Ovary (tissue), 3 donors: ENCODE measurements around the gene GPR183.

Experiments used
- EP300 ChIP-seq: sonication (generic); formaldehyde crosslinking; IDR thresholded peaks from one replicate; pipeline ENCODE4 v1.6.1; 2017; ENCODE audit warnings: antibody characterized with exemption
- POLR2A ChIP-seq: fragments of 450-650 bp; IDR thresholded peaks from one replicate; pipeline ENCODE4 v1.6.1; 2017; ENCODE audit warnings: antibody characterized with exemption, mild to moderate bottlenecking, moderate library complexity
- TF ChIP-seq, protein P1 (sequence below), 3 donors: fragments of 450-650 bp in 2 of 3; fragments of 200-600 bp in 1 of 3; IDR thresholded peaks; one replicate each; pipeline versions ENCODE4 v1.5.1 to v1.8.0; 2016 to 2022; ENCODE audit warnings: antibody characterized with exemption in 3 of 3, mild to moderate bottlenecking in 1 of 3
- donor health status: DM: no; HTN: no; CAD: no.

GRCh38 chr13:99256283-99256682, 50.9 kb downstream of the GPR183 start:
- TF ChIP-seq, protein P1, sequence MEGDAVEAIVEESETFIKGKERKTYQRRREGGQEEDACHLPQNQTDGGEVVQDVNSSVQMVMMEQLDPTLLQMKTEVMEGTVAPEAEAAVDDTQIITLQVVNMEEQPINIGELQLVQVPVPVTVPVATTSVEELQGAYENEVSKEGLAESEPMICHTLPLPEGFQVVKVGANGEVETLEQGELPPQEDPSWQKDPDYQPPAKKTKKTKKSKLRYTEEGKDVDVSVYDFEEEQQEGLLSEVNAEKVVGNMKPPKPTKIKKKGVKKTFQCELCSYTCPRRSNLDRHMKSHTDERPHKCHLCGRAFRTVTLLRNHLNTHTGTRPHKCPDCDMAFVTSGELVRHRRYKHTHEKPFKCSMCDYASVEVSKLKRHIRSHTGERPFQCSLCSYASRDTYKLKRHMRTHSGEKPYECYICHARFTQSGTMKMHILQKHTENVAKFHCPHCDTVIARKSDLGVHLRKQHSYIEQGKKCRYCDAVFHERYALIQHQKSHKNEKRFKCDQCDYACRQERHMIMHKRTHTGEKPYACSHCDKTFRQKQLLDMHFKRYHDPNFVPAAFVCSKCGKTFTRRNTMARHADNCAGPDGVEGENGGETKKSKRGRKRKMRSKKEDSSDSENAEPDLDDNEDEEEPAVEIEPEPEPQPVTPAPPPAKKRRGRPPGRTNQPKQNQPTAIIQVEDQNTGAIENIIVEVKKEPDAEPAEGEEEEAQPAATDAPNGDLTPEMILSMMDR (IDR thresholded peaks at IDR 0.05): no peak
- TF ChIP-seq EP300: no peak
- TF ChIP-seq POLR2A: no peak
